OCI-LY7 (cell line): Measurements from ENCODE around the gene SUSD4.
"Not testable (repeated sequence)": the region's sequence is repeated elsewhere in the genome, so short reads cannot be mapped to it uniquely, and the experiment has no call there.

Experiments
- CTCF ChIP-seq: fragments of 200-600 bp; sonication (generic); conservative IDR thresholded peaks from 2 replicates; pipeline ENCODE4 v1.5.1; 2014; ENCODE audit warnings: mild to moderate bottlenecking, antibody characterized with exemption, low read length, moderate library complexity, mixed read lengths
- EZH2phosphoT487 ChIP-seq: fragments of 200-600 bp; sonication (generic); IDR thresholded peaks from 2 replicates; pipeline ENCODE4 v1.6.1; 2018; ENCODE audit warnings: low read depth, borderline replicate concordance, mild to moderate bottlenecking, mixed run types, antibody characterized with exemption, low read length, moderate library complexity, mixed read lengths

GRCh38 chr1:223283697-223284096 is 80.3 kb downstream of the SUSD4 start:
- TF ChIP-seq CTCF, EZH2phosphoT487: not testable (repeated sequence)
